HG02938 (cell line): ENCODE results near the gene PRKG2.

Experiments
- ATAC-seq: cut with Tn5 transposase; IDR thresholded peaks from one replicate; pipeline ENCODE4 v1.9.1; 2021; ENCODE audit warnings: mild to moderate bottlenecking, moderate library complexity; ENCODE audit not compliant: unreplicated experiment

PRKG2 gene

GRCh38 chr4:81102107-81102506, 112.9 kb downstream of the PRKG2 start:
- no peak for ATAC-seq

DNA sequence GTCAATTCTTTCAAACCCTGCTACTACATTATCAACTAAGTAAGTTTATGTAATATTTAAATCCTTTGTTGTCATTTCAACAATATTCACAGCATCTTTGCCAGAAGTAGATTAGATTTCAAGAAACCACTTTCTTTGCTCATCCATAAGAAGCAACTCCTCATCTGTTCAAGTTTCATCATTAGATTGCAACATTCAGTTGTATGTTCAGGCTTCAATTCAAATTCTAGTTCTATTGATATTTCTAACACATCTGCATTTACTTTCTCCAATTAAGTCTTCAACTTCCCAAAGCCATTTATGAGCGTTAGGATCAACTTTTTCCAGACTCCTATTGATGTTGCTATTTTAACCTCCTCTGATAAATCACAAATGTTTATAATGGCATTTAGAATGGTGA, 118.5 kb downstream of the PRKG2 start:
- ATAC-seq: no peak

GRCh38 chr4:81095389-81095788, 119.6 kb downstream of the PRKG2 start:
- no peak for ATAC-seq

GRCh38 chr4:81093720-81094401, 121.2 kb downstream of the PRKG2 start:
- no peak for ATAC-seq

GRCh38 chr4:81085979-81086378, 129.0 kb downstream of the PRKG2 start:
- ATAC-seq: no peak

DNA sequence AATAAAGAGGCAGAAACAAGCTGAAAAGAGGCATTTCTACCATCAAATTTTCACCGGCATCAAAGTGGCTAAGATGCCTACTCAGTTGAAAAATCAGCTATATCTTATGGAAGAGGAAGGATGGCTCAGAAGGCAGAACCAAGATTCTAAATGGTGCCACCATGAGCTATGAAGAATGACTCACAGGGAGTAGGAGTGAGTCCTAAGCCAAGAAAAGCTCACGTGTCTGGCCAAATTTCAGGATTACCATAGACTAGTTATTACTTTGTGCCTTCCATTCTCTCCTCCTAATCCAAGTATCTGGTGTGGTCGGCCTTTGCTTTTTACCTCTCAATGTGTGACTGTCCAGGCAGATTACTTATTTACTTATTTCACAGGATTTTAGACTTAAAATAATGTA, 129.7 kb downstream of the PRKG2 start:
- no peak for ATAC-seq

GRCh38 chr4:81084634-81085033, 130.4 kb downstream of the PRKG2 start:
- no peak for ATAC-seq

- no peak for ATAC-seq
Observed at GRCh38 chr4:81084029-81084428, 131.0 kb downstream of the PRKG2 start.

DNA sequence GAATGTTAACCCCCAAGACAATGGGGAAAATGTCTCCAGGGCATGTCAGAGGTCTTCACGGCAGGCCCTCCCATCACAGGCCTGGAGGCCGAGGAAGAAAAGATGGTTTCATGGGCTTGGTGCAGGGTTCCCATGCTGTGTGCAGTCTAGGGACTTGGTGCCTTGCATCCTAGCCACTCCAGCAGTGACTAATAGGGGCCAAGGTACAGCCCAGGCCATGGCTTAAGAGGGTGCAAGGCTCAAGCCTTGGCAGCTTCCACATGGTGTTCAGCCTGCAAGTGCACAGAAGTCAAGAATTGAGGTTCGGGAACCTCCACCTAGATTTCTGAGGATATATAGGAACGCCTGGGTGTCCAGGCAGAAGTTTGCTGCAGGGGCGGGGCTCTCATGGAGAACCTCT, 133.9 kb downstream of the PRKG2 start:
- no peak for ATAC-seq

GRCh38 chr4:81071013-81071412, 144.0 kb downstream of the PRKG2 start:
- ATAC-seq: no peak

GRCh38 chr4:81069706-81070331, 145.2 kb downstream of the PRKG2 start:
- ATAC-seq: peak; percentile 97

DNA sequence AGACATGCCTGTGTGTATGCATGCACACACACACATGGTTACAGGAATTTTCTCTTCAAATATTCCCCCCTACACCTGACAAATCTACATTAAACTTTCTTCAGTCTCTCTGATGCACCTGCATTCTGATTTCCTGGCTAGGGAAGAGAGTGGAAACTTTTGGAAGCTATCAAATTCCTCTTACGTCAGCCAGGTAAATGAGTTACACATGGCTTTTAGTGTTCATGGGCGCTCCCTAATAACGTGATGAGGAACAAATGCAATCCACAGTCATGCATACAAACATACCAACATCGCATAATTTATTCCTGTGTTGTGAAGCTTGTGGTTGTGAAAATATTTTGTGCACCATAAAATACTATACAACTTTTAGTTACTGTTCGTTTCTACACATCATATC, 149.6 kb downstream of the PRKG2 start:
- ATAC-seq: no peak

DNA sequence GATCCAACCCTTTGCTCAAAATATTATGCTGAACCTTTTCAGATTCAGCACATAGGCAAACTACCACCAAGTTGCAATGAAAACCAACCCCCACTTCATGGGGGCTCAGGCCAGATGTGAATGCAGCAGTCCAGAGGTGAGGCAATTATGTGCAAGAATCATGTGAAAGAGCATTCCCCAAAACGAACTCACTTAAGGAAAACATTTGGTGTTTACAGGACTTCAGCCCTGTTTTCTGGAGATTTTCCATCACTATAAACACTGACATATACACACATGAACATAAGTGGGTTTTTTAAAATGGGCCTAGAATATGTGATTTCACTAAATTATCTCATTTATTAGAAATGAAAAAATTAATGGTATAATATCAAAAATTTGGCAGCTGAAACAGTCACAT, 153.0 kb downstream of the PRKG2 start:
- ATAC-seq: no peak

- no peak for ATAC-seq
Observed at GRCh38 chr4:81061344-81061730, 153.7 kb downstream of the PRKG2 start.

GRCh38 chr4:81060587-81061343, 154.3 kb downstream of the PRKG2 start:
- ATAC-seq: no peak

- ATAC-seq: no peak
Observed at GRCh38 chr4:81058621-81059020, 156.4 kb downstream of the PRKG2 start.

DNA sequence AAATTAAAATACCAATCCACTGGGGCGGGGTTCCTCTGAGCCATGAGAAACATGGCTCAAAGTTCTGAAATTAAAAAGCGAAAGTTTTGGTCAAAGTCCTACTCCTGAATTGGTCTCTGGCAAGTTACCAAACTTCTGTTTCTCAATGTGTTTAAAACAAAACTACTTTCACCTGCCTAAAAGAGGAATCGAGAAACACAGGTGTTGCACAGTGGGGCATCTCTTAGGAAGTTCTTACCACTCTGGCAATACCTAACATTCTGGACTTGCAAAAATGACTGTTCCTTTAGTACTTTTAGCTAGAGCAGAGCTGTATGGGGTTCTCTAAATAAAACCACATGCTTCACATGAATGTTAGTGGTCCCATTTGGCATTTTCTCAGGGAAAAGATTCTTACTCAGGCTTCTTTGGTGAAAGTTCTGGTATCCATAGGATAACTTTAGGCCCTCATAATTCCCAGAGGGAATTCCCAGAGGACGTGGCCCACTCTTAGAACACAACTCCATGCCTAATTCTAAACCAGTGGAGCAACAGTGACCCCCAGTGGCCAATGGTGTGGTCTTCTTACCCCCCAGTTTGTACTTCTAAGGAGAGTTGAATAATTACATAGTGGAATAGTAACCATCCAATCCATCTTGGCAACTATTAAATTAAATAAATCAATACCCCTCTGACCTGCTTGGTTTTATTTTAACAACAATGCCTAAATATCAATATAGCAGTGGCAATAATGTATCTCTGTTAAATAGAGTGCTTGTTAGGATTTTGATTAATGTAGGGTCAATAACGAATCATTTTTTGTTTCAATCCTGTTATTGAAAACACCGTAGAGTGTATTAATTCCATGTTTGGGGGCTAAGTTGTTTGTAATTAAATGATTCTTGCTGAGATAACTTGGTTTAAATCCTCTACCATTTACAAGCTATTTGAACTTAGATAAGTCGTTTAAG, 162.6 kb downstream of the PRKG2 start:
- peak; percentile 99 for ATAC-seq

- no peak for ATAC-seq
Observed at GRCh38 chr4:81049907-81050306, 165.1 kb downstream of the PRKG2 start.

GRCh38 chr4:81049330-81049729, 165.7 kb downstream of the PRKG2 start:
- no peak for ATAC-seq

GRCh38 chr4:81042578-81043365, 172.2 kb downstream of the PRKG2 start:
- ATAC-seq: no peak
